ENCODE data around the gene PSMB7. TPM values are rescaled to one million over a fixed set of nuclear protein-coding genes. Genes with fewer than 3 reads are reported as not detected.

PSMB7 gene
- total and polyA plus RNA-seq, 8 donors = 39.0 to 99.9 (median 65.5) TPM

GRCh38 chr9:124356745-124357390 is 58.4 kb downstream of the PSMB7 start:
- no peak for ATAC-seq
- Histone ChIP-seq H3K4me3 (no peak overlapping the region), H3K36me3 (peaks cover 8 to 28% (median 13%) of the 10 kb centered on the region in 3 donors), H3K27me3 (no peaks in the 10 kb centered on the region), H3K27ac (no peak overlapping the region), H3K9me3 (no peaks in the 10 kb centered on the region), H3K4me1 (no peaks in the 10 kb centered on the region)
- intact Hi-C loops (cut with DNase I) = no loop called here
- DNase-seq = no peak
- 93 to 96% methylated on average over 19 of the region's 19 CpGs for WGBS, 2 donors
- no peak for FAIRE-seq
- no peak for TF ChIP-seq CTCF (IDR thresholded peaks at IDR 0.05)

GRCh38 chr9:124355941-124356744 is 59.1 kb downstream of the PSMB7 start:
- ATAC-seq = no peak
- H3K27ac ChIP-seq = no peak overlapping the region

GRCh38 chr9:124355039-124355940 is 60.0 kb downstream of the PSMB7 start:
- TF ChIP-seq CTCF (IDR thresholded peaks at IDR 0.05) = no peak
- intact Hi-C loops (cut with DNase I) = no loop called here
- H3K27ac ChIP-seq = no peak overlapping the region
- no peaks in the 10 kb centered on the region for H3K27me3 ChIP-seq
- no peak overlapping the region for H3K4me3 ChIP-seq
- WGBS, 2 donors = 92 to 95% methylated on average over 21 of the region's 21 CpGs
- H3K4me1 ChIP-seq = no peaks in the 10 kb centered on the region
- DNase-seq (no peak), ATAC-seq (no peak), FAIRE-seq (no peak)
- H3K36me3 ChIP-seq = peaks cover 8 to 43% (median 13%) of the 10 kb centered on the region in 3 donors
- H3K9me3 ChIP-seq = no peaks in the 10 kb centered on the region

More at GRCh38 chr9:124355941-124356744, 59.1 kb downstream of the PSMB7 start:
- Histone ChIP-seq H3K4me3 (no peak overlapping the region), H3K4me1 (no peaks in the 10 kb centered on the region), H3K9me3 (no peaks in the 10 kb centered on the region), H3K36me3 (peaks cover 8 to 35% (median 13%) of the 10 kb centered on the region in 3 donors), H3K27me3 (no peaks in the 10 kb centered on the region)
- intact Hi-C loops (cut with DNase I) = no loop called here
- FAIRE-seq (no peak), DNase-seq (no peak)
- 88 to 92% methylated on average over 15 of the region's 15 CpGs for WGBS, 2 donors
- TF ChIP-seq CTCF (IDR thresholded peaks at IDR 0.05) = no peak

- peaks cover 8 to 49% (median 17%) of the 10 kb centered on the region in 3 donors for H3K36me3 ChIP-seq
- no peak overlapping the region for H3K4me3 ChIP-seq
- no peaks in the 10 kb centered on the region for H3K27me3 ChIP-seq
- no peak overlapping the region for H3K27ac ChIP-seq
- ATAC-seq (no peak), DNase-seq (peak in 1 of 6 donors; percentile 44), FAIRE-seq (no peak)
- H3K4me1 ChIP-seq = no peaks in the 10 kb centered on the region
- H3K9me3 ChIP-seq = no peaks in the 10 kb centered on the region
- 90 to 92% methylated on average over 17 of the region's 17 CpGs for WGBS, 2 donors
- intact Hi-C loops (cut with DNase I) = no loop called here
- TF ChIP-seq CTCF (IDR thresholded peaks at IDR 0.05) = no peak
Observed at GRCh38 chr9:124354346-124355038, 60.8 kb downstream of the PSMB7 start.

Measured in pancreas (tissue), 10 donors.